ENCODE measurements around the gene PRKD2.

The PRKD2 gene

GRCh38 chr19:46698395-46699321, 18.3 kb downstream of the PRKD2 start:
- DNase-seq = no peak

GRCh38 chr19:46697204-46697960, 19.5 kb downstream of the PRKD2 start:
- peak; percentile 69 for DNase-seq

- no peak for DNase-seq
Measured at GRCh38 chr19:46696866-46697203, 20.1 kb downstream of the PRKD2 start.

GRCh38 chr19:46696052-46696451, 20.9 kb downstream of the PRKD2 start:
- no peak for DNase-seq

- no peak for DNase-seq
Measured at GRCh38 chr19:46693760-46694159, 23.2 kb downstream of the PRKD2 start.

- DNase-seq = no peak
Measured at GRCh38 chr19:46692918-46693722, 23.8 kb downstream of the PRKD2 start.

GRCh38 chr19:46691948-46692347, 25.0 kb downstream of the PRKD2 start:
- no peak for DNase-seq

- DNase-seq = no peak
Measured at GRCh38 chr19:46691104-46691503, 25.8 kb downstream of the PRKD2 start.

GRCh38 chr19:46689358-46689757, 27.6 kb downstream of the PRKD2 start:
- DNase-seq = no peak

GRCh38 chr19:46687438-46688145, 29.3 kb downstream of the PRKD2 start:
- DNase-seq = no peak

GRCh38 chr19:46685189-46685588, 31.7 kb downstream of the PRKD2 start:
- DNase-seq = no peak

GRCh38 chr19:46678110-46678732, 38.7 kb downstream of the PRKD2 start:
- no peak for DNase-seq

GRCh38 chr19:46674416-46675178, 42.3 kb downstream of the PRKD2 start:
- no peak for DNase-seq

- no peak for DNase-seq
Measured at GRCh38 chr19:46670813-46671212, 46.1 kb downstream of the PRKD2 start.

- no peak for DNase-seq
Measured at GRCh38 chr19:46668662-46669061, 48.3 kb downstream of the PRKD2 start.

GRCh38 chr19:46665072-46665471, 51.8 kb downstream of the PRKD2 start:
- DNase-seq = no peak

GRCh38 chr19:46661735-46662592, 55.0 kb downstream of the PRKD2 start:
- peak; percentile 95 for DNase-seq

GRCh38 chr19:46661020-46661731, 55.7 kb downstream of the PRKD2 start, which contains the start of gene DACT3:
Gene DACT3 (minus strand): TSS chr19:46661182. CDS start chr19:46661064, 118 bp downstream.
- DNase-seq = peak; percentile 100

GRCh38 chr19:46660551-46661019, 56.3 kb downstream of the PRKD2 start:
- no peak for DNase-seq
